ENCODE results near the gene TXNRD2.

DNA sequence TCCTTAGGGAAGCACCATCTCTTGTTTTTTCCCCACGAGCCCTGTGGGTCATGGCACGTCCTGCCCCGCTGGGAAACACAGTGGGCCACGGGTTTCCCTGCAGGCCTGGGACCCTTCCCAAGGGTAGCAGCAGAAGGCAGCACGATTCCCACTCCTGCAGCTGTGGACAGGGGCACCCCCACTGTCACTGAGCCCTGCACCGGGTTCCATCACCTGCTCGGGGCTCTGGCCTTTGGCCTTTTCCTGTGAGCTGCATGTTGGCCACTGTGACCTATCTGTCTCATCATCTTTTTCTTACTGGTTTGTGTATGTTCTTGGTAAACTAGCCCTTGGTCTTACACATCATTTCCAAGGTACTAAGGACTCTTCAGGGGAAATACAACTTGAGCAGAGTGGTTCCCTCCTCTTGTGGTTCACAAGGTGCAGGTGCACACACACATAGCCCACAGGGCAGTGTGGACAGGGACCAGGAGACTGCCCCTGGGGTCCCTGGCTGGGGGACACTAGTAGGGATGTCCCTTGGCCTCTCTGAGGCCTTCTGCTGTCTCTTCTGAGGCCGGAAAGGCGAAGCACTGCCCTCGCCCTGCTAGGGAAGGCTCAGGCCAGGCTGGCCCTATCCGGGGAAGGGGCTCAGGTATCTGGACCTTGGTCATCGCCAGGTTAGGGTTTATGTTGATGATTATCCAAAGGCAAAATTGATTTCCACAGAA lies 19.0 kb upstream of the TXNRD2 start:
- TF ChIP-seq CTCF (conservative IDR thresholded peaks at IDR 0.05; ENCODE audit: low read depth in 2 of 2) (no peak), EZH2 (IDR thresholded peaks at IDR 0.05; ENCODE audit: low read depth, unreplicated experiment) (no peak), CREB1 (CRISPR knock-in tag; IDR thresholded peaks at IDR 0.05; ENCODE audit: low read depth) (no peak), STAT1 (IDR thresholded peaks at IDR 0.05; ENCODE audit: unreplicated experiment) (no peak), POLR2AphosphoS5 (IDR thresholded peaks at IDR 0.05; ENCODE audit: low read depth) (no peak), ZNF114 (CRISPR knock-in tag; IDR thresholded peaks at IDR 0.05) (no peak), EZH2phosphoT487 (IDR thresholded peaks at IDR 0.05; ENCODE audit: unreplicated experiment) (no peak), REST (IDR thresholded peaks at IDR 0.05; ENCODE audit: unreplicated experiment) (no peak), JUNB (IDR thresholded peaks at IDR 0.05; ENCODE audit: unreplicated experiment) (no peak)
